GM19397 (cell line): ENCODE measurements around the gene ACSS2.

Source experiments
- ATAC-seq: cut with Tn5 transposase; IDR thresholded peaks from one replicate; pipeline ENCODE4 v1.9.1; 2021; ENCODE audit warnings: mild to moderate bottlenecking, moderate library complexity; ENCODE audit not compliant: unreplicated experiment

The ACSS2 gene

GRCh38 chr20:34945315-34946077 is 69.1 kb downstream of the ACSS2 start:
- no peak for ATAC-seq

- no peak for ATAC-seq
Measured at GRCh38 chr20:34946661-34947060, 70.2 kb downstream of the ACSS2 start.

- ATAC-seq: no peak
Measured at GRCh38 chr20:34947336-34947735, 70.9 kb downstream of the ACSS2 start.

- ATAC-seq: no peak
Measured at GRCh38 chr20:34948030-34948429, 71.6 kb downstream of the ACSS2 start.

- no peak for ATAC-seq
Measured at GRCh38 chr20:34949120-34949519, 72.7 kb downstream of the ACSS2 start.

- ATAC-seq: no peak
Measured at GRCh38 chr20:34951252-34951651, 74.8 kb downstream of the ACSS2 start.

- ATAC-seq: no peak
Measured at GRCh38 chr20:34951652-34952051, 75.2 kb downstream of the ACSS2 start.

- ATAC-seq: no peak
Measured at GRCh38 chr20:34952671-34953070, 76.3 kb downstream of the ACSS2 start.

- no peak for ATAC-seq
Measured at GRCh38 chr20:34953960-34954359, 77.5 kb downstream of the ACSS2 start.

- ATAC-seq: no peak
Measured at GRCh38 chr20:34954904-34955230, 78.5 kb downstream of the ACSS2 start.

GRCh38 chr20:34955231-34956040 is 79.0 kb downstream of the ACSS2 start, which contains the start of the genes GSS and MYH7B:
Gene GSS, minus strand, starts transcription at chr20:34955806. Its CDS starts 3,954 bp downstream, at chr20:34951852.
Gene MYH7B, plus strand, starts transcription at chr20:34955868. Its CDS starts 22,138 bp downstream, at chr20:34978006.
- ATAC-seq: peak; percentile 86

GRCh38 chr20:34956041-34956458 is 79.6 kb downstream of the ACSS2 start:
- no peak for ATAC-seq

GRCh38 chr20:34956751-34957472 is 80.5 kb downstream of the ACSS2 start:
- ATAC-seq: no peak

GRCh38 chr20:34964486-34964885 is 88.1 kb downstream of the ACSS2 start:
- no peak for ATAC-seq

GRCh38 chr20:34965051-34965450 is 88.6 kb downstream of the ACSS2 start:
- ATAC-seq: no peak

- no peak for ATAC-seq
Measured at GRCh38 chr20:34967421-34967820, 91.0 kb downstream of the ACSS2 start.

GRCh38 chr20:34968042-34968775 is 91.8 kb downstream of the ACSS2 start:
- no peak for ATAC-seq

- no peak for ATAC-seq
Measured at GRCh38 chr20:34970193-34970840, 93.9 kb downstream of the ACSS2 start.

- ATAC-seq: no peak
Measured at GRCh38 chr20:34970846-34971560, 94.6 kb downstream of the ACSS2 start.
